ENCODE measurements around the gene LDLRAD2. TPM values are rescaled to one million over a fixed set of nuclear protein-coding genes. Genes with fewer than 3 reads are reported as not detected.

Gene LDLRAD2
- total and polyA plus RNA-seq, 5 experiments from 2014 or later, result not detected

Other genes starting within 250 kb of the LDLRAD2 start
- under 1 TPM; 0.49 to 0.60 TPM for gene RAP1GAP, start 142.9 kb upstream of the LDLRAD2 start, total RNA-seq
- not detected for gene RAP1GAP, start 142.9 kb upstream of the LDLRAD2 start, polyA plus RNA-seq
- gene USP48, start 29.1 kb upstream of the LDLRAD2 start, total RNA-seq, result 10 to 100 TPM; 94.5 to 95.5 TPM
- gene USP48, start 29.1 kb upstream of the LDLRAD2 start, polyA plus RNA-seq, result 10 to 100 TPM; 25.8 to 30.0 (median 28.4) TPM
- 1 to 10 TPM; 6.4 to 7.2 TPM for gene HSPG2, start 125.0 kb downstream of the LDLRAD2 start, total RNA-seq
- gene HSPG2, start 125.0 kb downstream of the LDLRAD2 start, polyA plus RNA-seq, result under 1 TPM in 2 of 3 donors, not detected in 1; 0.46 to 0.76 TPM
- gene CELA3B, start 164.8 kb downstream of the LDLRAD2 start, total RNA-seq, result not detected
- not detected for gene CELA3B, start 164.8 kb downstream of the LDLRAD2 start, polyA plus RNA-seq
- not detected for gene CELA3A, start 189.4 kb downstream of the LDLRAD2 start, total RNA-seq
- not detected for gene CELA3A, start 189.4 kb downstream of the LDLRAD2 start, polyA plus RNA-seq
- gene CDC42, start 240.4 kb downstream of the LDLRAD2 start, total RNA-seq, result 100 to 1,000 TPM; 229 to 239 TPM
- 100 to 1,000 TPM; 236 to 472 (median 393) TPM for gene CDC42, start 240.4 kb downstream of the LDLRAD2 start, polyA plus RNA-seq